Tibial nerve (tissue), 3 donors: ENCODE measurements around the gene GABBR2.

ENCODE experiments used
- POLR2A ChIP-seq, 2 donors: fragments of 450-650 bp; IDR thresholded peaks; one replicate each; pipeline ENCODE4 v1.6.1; 2017; ENCODE audit warnings: antibody characterized with exemption in 2 of 2, mild to moderate bottlenecking in 2 of 2, moderate library complexity in 2 of 2
- TF ChIP-seq, protein P1 (sequence below), 5 experiments: fragments of 200-600 bp in 3 of 5; fragments of 450-650 bp in 2 of 5; sonication (generic) in 3 of 5; IDR thresholded peaks; one replicate each; pipeline ENCODE4 v1.5.1; 2016 to 2019; ENCODE audit warnings: antibody characterized with exemption in 5 of 5, mild to moderate bottlenecking in 3 of 5, moderate library complexity in 2 of 5

DNA sequence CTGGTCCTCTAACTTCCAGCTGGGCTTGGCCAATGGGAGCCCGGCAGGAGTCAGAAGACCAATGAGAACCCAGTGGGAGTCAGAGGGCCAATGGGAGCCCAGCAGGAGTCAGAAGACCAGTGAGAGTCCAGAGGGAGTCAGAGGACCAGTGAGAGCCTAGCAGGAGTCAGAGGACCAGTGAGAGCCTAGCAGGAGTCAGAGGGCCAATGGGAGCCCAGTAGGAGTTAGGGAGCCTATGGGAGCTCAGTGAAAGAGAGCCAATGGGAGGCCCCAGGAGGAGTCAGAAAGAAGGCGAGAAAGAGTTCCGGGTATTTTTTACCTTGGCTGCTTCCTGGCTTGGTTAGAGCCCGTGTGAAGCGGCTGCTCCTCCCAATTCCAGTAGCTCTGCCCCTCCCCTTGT lies 191.0 kb downstream of the GABBR2 start:
- TF ChIP-seq POLR2A (IDR thresholded peaks at IDR 0.05), result no peak
- TF ChIP-seq, protein P1, sequence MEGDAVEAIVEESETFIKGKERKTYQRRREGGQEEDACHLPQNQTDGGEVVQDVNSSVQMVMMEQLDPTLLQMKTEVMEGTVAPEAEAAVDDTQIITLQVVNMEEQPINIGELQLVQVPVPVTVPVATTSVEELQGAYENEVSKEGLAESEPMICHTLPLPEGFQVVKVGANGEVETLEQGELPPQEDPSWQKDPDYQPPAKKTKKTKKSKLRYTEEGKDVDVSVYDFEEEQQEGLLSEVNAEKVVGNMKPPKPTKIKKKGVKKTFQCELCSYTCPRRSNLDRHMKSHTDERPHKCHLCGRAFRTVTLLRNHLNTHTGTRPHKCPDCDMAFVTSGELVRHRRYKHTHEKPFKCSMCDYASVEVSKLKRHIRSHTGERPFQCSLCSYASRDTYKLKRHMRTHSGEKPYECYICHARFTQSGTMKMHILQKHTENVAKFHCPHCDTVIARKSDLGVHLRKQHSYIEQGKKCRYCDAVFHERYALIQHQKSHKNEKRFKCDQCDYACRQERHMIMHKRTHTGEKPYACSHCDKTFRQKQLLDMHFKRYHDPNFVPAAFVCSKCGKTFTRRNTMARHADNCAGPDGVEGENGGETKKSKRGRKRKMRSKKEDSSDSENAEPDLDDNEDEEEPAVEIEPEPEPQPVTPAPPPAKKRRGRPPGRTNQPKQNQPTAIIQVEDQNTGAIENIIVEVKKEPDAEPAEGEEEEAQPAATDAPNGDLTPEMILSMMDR (IDR thresholded peaks at IDR 0.05), result no peak
